Measurements from ENCODE around the gene NRCAM.

Gene NRCAM

GRCh38 chr7:108164342-108164741 lies 291.9 kb downstream of the NRCAM start:
- ATAC-seq: no peak
- TF ChIP-seq ARNTL (CRISPR knock-in tag; IDR thresholded peaks at IDR 0.05; ENCODE audit: borderline replicate concordance, low read depth): no peak
- no peak for TF ChIP-seq POU6F1 (CRISPR knock-in tag; IDR thresholded peaks at IDR 0.05; ENCODE audit: borderline replicate concordance, low read depth)
- no peak for TF ChIP-seq CREB5 (CRISPR knock-in tag; IDR thresholded peaks at IDR 0.05; ENCODE audit: low read depth)
- no peak for TF ChIP-seq SNAI2 (CRISPR knock-in tag; IDR thresholded peaks at IDR 0.05)

GRCh38 chr7:108158776-108159175 lies 297.5 kb downstream of the NRCAM start:
- TF ChIP-seq CSDC2 (CRISPR knock-in tag; IDR thresholded peaks at IDR 0.05) (no peak), ZFP3 (CRISPR knock-in tag; IDR thresholded peaks at IDR 0.05) (no peak), RARB (CRISPR knock-in tag; IDR thresholded peaks at IDR 0.05) (no peak), TSHZ2 (CRISPR knock-in tag; IDR thresholded peaks at IDR 0.05) (no peak)
- ATAC-seq: no peak

GRCh38 chr7:108157606-108158335 lies 298.5 kb downstream of the NRCAM start:
- ATAC-seq: no peak
- no peak for TF ChIP-seq OSR1 (CRISPR knock-in tag; IDR thresholded peaks at IDR 0.05)
- no peak for TF ChIP-seq CSRNP3 (CRISPR knock-in tag; IDR thresholded peaks at IDR 0.05)
- TF ChIP-seq PPARA (CRISPR knock-in tag; IDR thresholded peaks at IDR 0.05; ENCODE audit: borderline replicate concordance): no peak
- no peak for TF ChIP-seq ZNF565 (CRISPR knock-in tag; conservative IDR thresholded peaks at IDR 0.05; ENCODE audit: low read depth)
- TF ChIP-seq TCF4 (CRISPR knock-in tag; IDR thresholded peaks at IDR 0.05; ENCODE audit: borderline replicate concordance): no peak
- TF ChIP-seq RARB (CRISPR knock-in tag; IDR thresholded peaks at IDR 0.05): no peak
- no peak for TF ChIP-seq POU6F1 (CRISPR knock-in tag; IDR thresholded peaks at IDR 0.05; ENCODE audit: borderline replicate concordance, low read depth)
- no peak for TF ChIP-seq ZNF8 (CRISPR knock-in tag; IDR thresholded peaks at IDR 0.05)
- TF ChIP-seq TSHZ2 (CRISPR knock-in tag; IDR thresholded peaks at IDR 0.05): no peak
- TF ChIP-seq ZNF70 (CRISPR knock-in tag; IDR thresholded peaks at IDR 0.05): no peak
- no peak for TF ChIP-seq SNAI2 (CRISPR knock-in tag; IDR thresholded peaks at IDR 0.05)
- TF ChIP-seq CREB5 (CRISPR knock-in tag; IDR thresholded peaks at IDR 0.05; ENCODE audit: low read depth): no peak
